BE2C (cell line): ENCODE results near the gene GABPB2.

Experiments
- DNase-seq: peaks from one replicate; pipeline ENCODE4 v3.0.0-alpha.2; 2020
- H3K27me3 ChIP-seq: fragments of 250-450 bp; sonication (Bioruptor Pico); 2 replicates; pipeline ENCODE4 v1.5.1; 2020; ENCODE audit warnings: mild to moderate bottlenecking
- H3K36me3 ChIP-seq: fragments of 250-450 bp; sonication (Bioruptor Pico); 2 replicates; pipeline ENCODE4 v1.5.1; 2020; ENCODE audit warnings: mild to moderate bottlenecking
- H3K4me1 ChIP-seq: fragments of 250-450 bp; sonication (Bioruptor Pico); 2 replicates; pipeline ENCODE4 v1.5.1; 2020
- H3K4me3 ChIP-seq: 2 replicates; pipeline ENCODE4 v1.5.1; 2011; ENCODE audit warnings: low read depth, low read length
- H3K9me3 ChIP-seq: fragments of 250-450 bp; sonication (Bioruptor Pico); 2 replicates; pipeline ENCODE4 v1.5.1; 2020
- CTCF ChIP-seq: IDR thresholded peaks from 2 replicates; pipeline ENCODE4 v1.5.1; 2012; ENCODE audit warnings: mild to moderate bottlenecking, low read depth, low read length

The GABPB2 gene

GRCh38 chr1:151061704-151062103, 8.9 kb upstream of the GABPB2 start:
- no peak for TF ChIP-seq CTCF
- no peak for DNase-seq
- Histone ChIP-seq H3K4me3 (peak overlapping the region; percentile 87), H3K9me3 (no peaks in the 10 kb centered on the region), H3K36me3 (peaks cover 37% of the 10 kb centered on the region), H3K4me1 (peaks cover 5% of the 10 kb centered on the region; the same call in 1 of the 2 replicates), H3K27me3 (no peaks in the 10 kb centered on the region)

GRCh38 chr1:151062741-151063371, 7.7 kb upstream of the GABPB2 start:
- peak; percentile 45 for DNase-seq
- peaks cover 42% of the 10 kb centered on the region for H3K36me3 ChIP-seq
- peaks cover 5% of the 10 kb centered on the region; the same call in 1 of the 2 replicates for H3K4me1 ChIP-seq
- no peaks in the 10 kb centered on the region for H3K27me3 ChIP-seq
- no peaks in the 10 kb centered on the region for H3K9me3 ChIP-seq
- peak overlapping the region; percentile 87 for H3K4me3 ChIP-seq
- no peak for TF ChIP-seq CTCF

- no peak for TF ChIP-seq CTCF
- Histone ChIP-seq H3K4me3 (no peak overlapping the region), H3K36me3 (peaks cover 61% of the 10 kb centered on the region), H3K27me3 (no peaks in the 10 kb centered on the region), H3K4me1 (peaks cover 3% of the 10 kb centered on the region; the same call in 1 of the 2 replicates), H3K9me3 (no peaks in the 10 kb centered on the region)
- DNase-seq, result no peak
Measured at GRCh38 chr1:151065089-151065645, 5.4 kb upstream of the GABPB2 start.

- Histone ChIP-seq H3K4me1 (peaks cover 3% of the 10 kb centered on the region; the same call in 1 of the 2 replicates), H3K9me3 (no peaks in the 10 kb centered on the region), H3K36me3 (peaks cover 65% of the 10 kb centered on the region), H3K4me3 (no peak overlapping the region), H3K27me3 (no peaks in the 10 kb centered on the region)
- DNase-seq, result no peak
- TF ChIP-seq CTCF, result no peak
Measured at GRCh38 chr1:151067185-151067584, 3.4 kb upstream of the GABPB2 start.

- DNase-seq, result no peak
- no peak for TF ChIP-seq CTCF
- H3K4me3 ChIP-seq, result no peak overlapping the region
- no peaks in the 10 kb centered on the region for H3K9me3 ChIP-seq
- H3K27me3 ChIP-seq, result no peaks in the 10 kb centered on the region
- peaks cover 56% of the 10 kb centered on the region for H3K36me3 ChIP-seq
- H3K4me1 ChIP-seq, result peaks cover 3% of the 10 kb centered on the region; the same call in 1 of the 2 replicates
Measured at GRCh38 chr1:151069103-151069486, 1.5 kb upstream of the GABPB2 start.

GRCh38 chr1:151072224-151072623, 1.7 kb downstream of the GABPB2 start:
- H3K4me3 ChIP-seq, result no peak overlapping the region
- H3K4me1 ChIP-seq, result no peaks in the 10 kb centered on the region; the same call in 1 of the 2 replicates
- no peak for TF ChIP-seq CTCF
- H3K27me3 ChIP-seq, result no peaks in the 10 kb centered on the region
- H3K9me3 ChIP-seq, result no peaks in the 10 kb centered on the region
- peaks cover 37% of the 10 kb centered on the region for H3K36me3 ChIP-seq
- DNase-seq, result no peak
